Common myeloid progenitor, CD34-positive (primary cell): ENCODE data around the gene ATP6V0D1. TPM values are rescaled to one million over a fixed set of nuclear protein-coding genes. Genes with fewer than 3 reads are reported as not detected.

Experiments used
- CTCF ChIA-PET: fragments of 350-600 bp; sonication (Branson Sonifier 250); formaldehyde crosslinking; loops from one replicate; lab custom pipeline; 2021; ENCODE audit warnings: antibody characterized with exemption; lab: Charles Lee
- POLR2A ChIA-PET: fragments of 350-600 bp; sonication (Branson Sonifier 250); formaldehyde crosslinking; loops from one replicate; lab custom pipeline; 2021; ENCODE audit warnings: antibody characterized with exemption; lab: Charles Lee
- DNase-seq, 3 donors: peaks; one replicate each; pipeline versions ENCODE4 v3.0.0 to v3.0.0-alpha.2; 2013
- H3K27ac ChIP-seq, 2 experiments: 1 replicate in 1 of 2; 2 replicates in 1 of 2; pipeline ENCODE4 v1.7.0; 2013; ENCODE audit warnings: inconsistent platforms in 2 of 2, low read length in 2 of 2, mild to moderate bottlenecking in 2 of 2, low read depth in 1 of 2, moderate library complexity in 1 of 2; ENCODE audit not compliant: severe bottlenecking in 2 of 2, insufficient read depth in 1 of 2, poor library complexity in 1 of 2
- H3K27me3 ChIP-seq, 5 experiments: replicated peaks in 2 of 5; 1 replicate in 3 of 5; 2 replicates in 2 of 5; pipeline versions ENCODE4 v1.6.1 to v1.7.0; 2013; ENCODE audit warnings: low read length in 4 of 5, mild to moderate bottlenecking in 2 of 5, moderate library complexity in 2 of 5, inconsistent platforms in 1 of 5; ENCODE audit not compliant: insufficient read depth in 5 of 5, control insufficient read depth in 4 of 5
- H3K36me3 ChIP-seq, 4 experiments: 1 replicate in 2 of 4; 2 replicates in 2 of 4; pipeline versions ENCODE4 v1.6.1 to v1.7.0; 2013; ENCODE audit warnings: low read length in 3 of 4, control low read depth in 1 of 4, mild to moderate bottlenecking in 1 of 4; ENCODE audit not compliant: control insufficient read depth in 4 of 4, insufficient read depth in 4 of 4
- H3K4me1 ChIP-seq, 4 experiments: 1 replicate in 3 of 4; 2 replicates in 1 of 4; pipeline versions ENCODE4 v1.6.1 to v1.7.1; 2013; ENCODE audit warnings: low read length in 3 of 4, mild to moderate bottlenecking in 3 of 4, control low read depth in 1 of 4, inconsistent platforms in 1 of 4, moderate library complexity in 1 of 4; ENCODE audit not compliant: control insufficient read depth in 4 of 4, insufficient read depth in 4 of 4; ENCODE audit errors: control extremely low read depth in 1 of 4
- H3K4me3 ChIP-seq, 7 experiments: 1 replicate in 4 of 7; 2 replicates in 3 of 7; pipeline versions ENCODE4 v1.5.1 to v1.7.0; 2013; ENCODE audit warnings: mild to moderate bottlenecking in 7 of 7, low read length in 6 of 7, moderate library complexity in 6 of 7, inconsistent platforms in 2 of 7, low read depth in 2 of 7, control low read depth in 1 of 7; ENCODE audit not compliant: insufficient read depth in 4 of 7, control insufficient read depth in 1 of 7; ENCODE audit errors: extremely low read depth in 1 of 7
- H3K9me3 ChIP-seq, 5 experiments: 1 replicate in 4 of 5; 2 replicates in 1 of 5; pipeline versions ENCODE4 v1.6.1 to v1.7.1; 2013; ENCODE audit warnings: low read length in 4 of 5, mild to moderate bottlenecking in 2 of 5, inconsistent platforms in 1 of 5, low read depth in 1 of 5, moderate library complexity in 1 of 5; ENCODE audit not compliant: control insufficient read depth in 4 of 5, insufficient read depth in 2 of 5; ENCODE audit errors: control extremely low read depth in 1 of 5
- WGBS: methylation state at CpG from one replicate; pipeline ENCODE4 v1.1.5; 2013; ENCODE audit not compliant: insufficient coverage; 5-methylcytosine and 5-hydroxymethylcytosine counted together
- polyA plus RNA-seq: library from polyadenylated mRNA; unstranded; fragments of 120-200 nt; gene quantifications from one replicate; pipeline ENCODE4 v1.2.1, GENCODE V29; 2013

ATP6V0D1 gene
- 29.5 TPM for polyA plus RNA-seq

DNA sequence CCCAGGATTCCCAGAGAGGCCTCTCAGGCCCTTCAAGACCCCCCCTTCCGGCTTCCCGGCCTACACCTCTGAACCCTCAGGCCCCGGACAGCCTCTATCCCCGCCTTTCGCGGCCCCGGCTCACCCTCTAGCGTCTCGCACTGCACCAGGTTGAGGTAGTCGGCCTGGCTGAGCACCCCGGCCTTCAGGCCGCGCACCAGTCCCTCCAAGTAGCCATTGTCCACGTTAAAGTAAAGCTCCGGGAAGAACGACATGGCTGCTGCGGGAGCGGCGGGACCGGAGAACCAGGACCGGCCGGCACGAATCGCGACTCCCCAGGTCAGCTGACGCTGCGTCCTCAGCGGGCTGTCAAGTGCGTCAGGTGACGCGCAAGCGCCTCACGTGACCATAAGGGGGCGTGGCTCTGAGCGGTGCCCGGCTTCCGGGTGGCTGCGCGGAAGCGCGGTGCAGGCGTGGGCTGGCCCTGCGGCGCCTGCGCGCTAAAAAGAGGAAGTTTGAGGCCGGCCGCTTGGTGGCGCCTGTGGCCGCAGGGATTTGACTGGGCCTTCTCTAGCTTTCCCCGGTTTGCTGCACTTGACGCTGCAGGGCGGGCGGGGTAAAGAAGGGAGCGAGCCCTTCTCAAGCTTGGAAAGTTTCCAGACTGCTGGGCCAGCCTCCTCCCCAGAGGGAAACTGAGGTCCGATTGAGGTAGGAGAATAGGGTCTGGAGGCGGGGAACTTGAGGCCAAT, at the start of gene ATP6V0D1:
ATP6V0D1 (minus strand) TSS at position 325 of the 728 bp plus-strand sequence; CDS start at position 254, 71 bp downstream.
- POLR2A ChIA-PET = interaction anchor here (0.6 to 0.7 kb wide), 2 partner anchors 40 to 433 kb away, joined by 3 read pairs; no protein-coding TSS in a partner anchor
- H3K4me1 ChIP-seq = peaks cover 5 to 38% (median 31%) of the 10 kb centered on the region in 4 experiments
- under 1% methylated on average over 53 of the region's 57 CpGs for WGBS

GRCh38 chr16:67530013-67530939, 49.3 kb upstream of the ATP6V0D1 start:
- no peaks in the 10 kb centered on the region for H3K27me3 ChIP-seq
- 4% methylated on average over 36 of the region's 48 CpGs for WGBS
- ChIA-PET POLR2A (interaction anchor here (0.9 to 1.1 kb wide), 2 partner anchors 9 to 17 kb away, joined by 3 read pairs; no protein-coding TSS in a partner anchor), CTCF (interaction anchor here (0.7 to 6.0 kb wide), 9 partner anchors 9 to 138 kb away, joined by 3 to 60 read pairs (median 3); partner anchors contain the start of genes ATP6V0D1 and CTCF)
- H3K4me3 ChIP-seq = peak overlapping the region; percentile 1 to 79 (median 71)
- peak overlapping the region in 1 of 2 experiments; percentile 62 for H3K27ac ChIP-seq
- H3K36me3 ChIP-seq = no peaks in the 10 kb centered on the region
- H3K4me1 ChIP-seq = peaks cover 10 to 65% (median 50%) of the 10 kb centered on the region in 4 experiments
- peak in 2 of 3 donors; percentile 45 to 60 for DNase-seq
- no peaks in the 10 kb centered on the region for H3K9me3 ChIP-seq

More for the DNA sequence above, at the start of gene ATP6V0D1:
- DNase-seq = peak; percentile 98 to 99 (median 99)
- CTCF ChIA-PET = interaction anchor here (0.5 to 4.1 kb wide), 24 partner anchors 11 to 237 kb away, joined by 3 to 31 read pairs (median 4); partner anchors contain the start of genes CARMIL2 and CTCF
- peak within 1 kb of the TSS; percentile 94 to 98 for H3K27ac ChIP-seq
- peak within 1 kb of the TSS; percentile 74 to 99 (median 89) for H3K4me3 ChIP-seq
- no peaks in the 10 kb centered on the region for H3K27me3 ChIP-seq
- H3K9me3 ChIP-seq = no peaks in the 10 kb centered on the region
- peaks cover 0 to 10% (median 7%) of the 10 kb centered on the region in 4 experiments for H3K36me3 ChIP-seq

GRCh38 chr16:67529582-67530012, 48.6 kb upstream of the ATP6V0D1 start:
- POLR2A ChIA-PET = interaction anchor here (0.5 to 1.7 kb wide), 3 partner anchors 8 to 312 kb away, joined by 3 to 4 read pairs (median 3); no protein-coding TSS in a partner anchor
- H3K36me3 ChIP-seq = no peaks in the 10 kb centered on the region
- peaks cover 10 to 67% (median 53%) of the 10 kb centered on the region in 4 experiments for H3K4me1 ChIP-seq
- H3K4me3 ChIP-seq = peak overlapping the region in 6 of 7 experiments; percentile 49 to 79 (median 74)
- peak overlapping the region in 1 of 2 experiments; percentile 62 for H3K27ac ChIP-seq
- H3K27me3 ChIP-seq = no peaks in the 10 kb centered on the region
- CTCF ChIA-PET = interaction anchor here (0.7 to 6.0 kb wide), 11 partner anchors 8 to 139 kb away, joined by 3 to 60 read pairs (median 3); partner anchors contain the start of genes ATP6V0D1 and CTCF
- no peaks in the 10 kb centered on the region for H3K9me3 ChIP-seq
- WGBS = 26% methylated on average over 16 of the region's 16 CpGs
- DNase-seq = no peak

GRCh38 chr16:67528870-67529581, 48.1 kb upstream of the ATP6V0D1 start:
- CTCF ChIA-PET = interaction anchor here (0.8 to 6.0 kb wide), 11 partner anchors 8 to 164 kb away, joined by 3 to 60 read pairs (median 3); partner anchors contain the start of genes ATP6V0D1 and CTCF
- POLR2A ChIA-PET = interaction anchor here (0.5 to 1.7 kb wide), 5 partner anchors 8 to 312 kb away, joined by 3 to 4 read pairs (median 3); no protein-coding TSS in a partner anchor
- H3K4me3 ChIP-seq = peak overlapping the region; percentile 30 to 79 (median 71)
- peak overlapping the region in 1 of 2 experiments; percentile 62 for H3K27ac ChIP-seq
- no peaks in the 10 kb centered on the region for H3K27me3 ChIP-seq
- 1% methylated on average over 43 of the region's 65 CpGs for WGBS
- no peaks in the 10 kb centered on the region for H3K36me3 ChIP-seq
- H3K4me1 ChIP-seq = peaks cover 10 to 61% (median 51%) of the 10 kb centered on the region in 4 experiments
- DNase-seq = peak in 2 of 3 donors; percentile 28 to 48
- H3K9me3 ChIP-seq = no peaks in the 10 kb centered on the region

DNA sequence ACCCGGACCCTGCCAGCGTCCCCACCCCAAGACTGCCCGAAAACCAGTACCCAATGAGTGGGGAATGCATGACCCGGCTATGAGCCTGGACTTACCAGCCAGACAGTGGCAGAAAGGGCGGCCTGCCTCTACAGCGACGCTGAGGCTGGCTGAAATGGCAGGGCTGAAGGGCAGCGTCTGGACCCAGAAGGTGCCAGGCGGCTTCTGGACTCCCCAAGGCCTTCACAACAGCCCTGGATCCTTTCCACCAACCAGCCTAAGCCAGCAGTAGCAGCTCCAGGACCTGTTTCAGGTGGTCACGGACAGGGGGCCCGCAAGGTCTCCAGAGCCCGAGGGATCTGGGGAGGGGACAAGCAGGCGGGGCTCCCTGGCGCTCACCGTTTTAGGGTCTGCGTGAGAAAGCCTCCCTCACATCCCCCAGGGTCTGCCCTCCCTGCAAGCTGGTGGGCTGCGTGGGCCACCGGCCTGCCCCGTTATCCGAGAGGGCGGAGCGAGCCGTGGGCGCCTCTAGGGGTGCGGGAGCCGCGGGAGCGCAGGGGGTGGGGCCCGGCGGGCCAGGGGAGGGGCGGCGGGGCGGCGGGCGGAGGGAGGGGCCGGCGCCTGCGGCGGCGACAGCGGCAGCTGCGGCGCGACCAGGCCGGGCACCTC, 47.4 kb upstream of the ATP6V0D1 start, which contains the start of gene RIPOR1:
RIPOR1 (plus strand) TSS at position 608 of the 648 bp plus-strand sequence. CDS start 9,618 bp downstream, outside the sequence.
- Histone ChIP-seq H3K4me1 (peaks cover 10 to 56% (median 50%) of the 10 kb centered on the region in 4 experiments), H3K27me3 (no peaks in the 10 kb centered on the region), H3K9me3 (no peaks in the 10 kb centered on the region), H3K36me3 (no peaks in the 10 kb centered on the region), H3K4me3 (peak within 1 kb of the TSS; percentile 30 to 79 (median 71)), H3K27ac (peak within 1 kb of the TSS in 1 of 2 experiments; percentile 62)
- peak in 2 of 3 donors; percentile 53 to 60 for DNase-seq
- POLR2A ChIA-PET = interaction anchor here (0.6 to 1.7 kb wide), 3 partner anchors 7 to 40 kb away, joined by 3 to 4 read pairs (median 4); no protein-coding TSS in a partner anchor
- WGBS = 44% methylated on average over 21 of the region's 45 CpGs
- CTCF ChIA-PET = interaction anchor here (0.8 to 6.0 kb wide), 5 partner anchors 7 to 165 kb away, joined by 3 to 60 read pairs (median 3); no protein-coding TSS in a partner anchor
